Choroid plexus epithelial cell (primary cell): Measurements from ENCODE around the gene IL6R.

ENCODE experiments used
- DNase-seq: peaks from one replicate; pipeline ENCODE4 v3.0.0-alpha.2; 2010; ENCODE audit warnings: low read depth
- H3K4me3 ChIP-seq: 2 replicates; pipeline ENCODE4 v1.5.1; 2011; ENCODE audit warnings: low read depth, mild to moderate bottlenecking, control low read depth, low read length, moderate library complexity
- CTCF ChIP-seq: conservative IDR thresholded peaks from 2 replicates; pipeline ENCODE4 v1.5.1; 2011; ENCODE audit warnings: low read depth, mild to moderate bottlenecking, control low read depth, inconsistent platforms, low read length, moderate library complexity

The IL6R gene

DNA sequence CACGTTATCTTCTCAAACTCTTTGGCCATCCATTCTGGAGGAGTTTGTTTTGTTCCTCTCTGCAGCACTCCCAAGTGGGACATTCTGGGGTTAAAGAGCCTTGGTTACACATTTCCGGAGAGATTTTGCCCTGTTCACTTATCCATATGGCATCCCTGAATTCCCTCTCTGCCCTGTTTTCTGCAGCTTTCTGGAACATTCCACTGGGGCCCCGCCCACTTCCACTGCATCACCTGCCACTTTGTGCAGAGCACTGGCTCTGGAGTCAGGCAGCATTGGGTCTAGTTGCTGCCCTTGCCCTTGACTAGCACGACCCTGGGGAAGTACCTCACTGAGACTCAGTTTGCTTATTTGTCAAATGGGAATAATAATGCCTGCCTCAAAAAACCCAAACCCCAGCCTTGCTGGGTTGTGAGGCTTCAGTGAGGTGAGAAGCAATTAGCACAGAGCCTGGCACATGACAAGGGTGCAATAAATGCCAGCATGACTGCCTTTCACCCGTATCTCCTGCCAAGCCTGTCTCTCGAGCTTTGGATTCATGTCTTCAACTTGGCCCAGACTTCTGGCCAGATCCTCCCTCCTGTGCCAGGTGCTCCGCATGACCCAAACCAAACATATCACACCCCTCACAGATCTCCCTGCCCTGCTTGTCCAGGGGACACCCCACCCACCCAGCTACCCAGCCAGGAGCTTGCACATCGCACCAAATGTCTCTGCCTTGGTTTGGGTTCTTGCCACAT is 38.3 kb downstream of the IL6R start:
- no peak for TF ChIP-seq CTCF
- H3K4me3 ChIP-seq = no peak overlapping the region
- DNase-seq = no peak

- no peak for TF ChIP-seq CTCF
- no peak overlapping the region for H3K4me3 ChIP-seq
- peak; percentile 74 for DNase-seq
These were observed 39.9 kb downstream of the IL6R start for GRCh38 chr1:154445040-154445472.

- peak; percentile 90 for DNase-seq
- H3K4me3 ChIP-seq = no peak overlapping the region
- TF ChIP-seq CTCF = no peak
These were observed 41.1 kb downstream of the IL6R start for GRCh38 chr1:154446292-154446691.

DNA sequence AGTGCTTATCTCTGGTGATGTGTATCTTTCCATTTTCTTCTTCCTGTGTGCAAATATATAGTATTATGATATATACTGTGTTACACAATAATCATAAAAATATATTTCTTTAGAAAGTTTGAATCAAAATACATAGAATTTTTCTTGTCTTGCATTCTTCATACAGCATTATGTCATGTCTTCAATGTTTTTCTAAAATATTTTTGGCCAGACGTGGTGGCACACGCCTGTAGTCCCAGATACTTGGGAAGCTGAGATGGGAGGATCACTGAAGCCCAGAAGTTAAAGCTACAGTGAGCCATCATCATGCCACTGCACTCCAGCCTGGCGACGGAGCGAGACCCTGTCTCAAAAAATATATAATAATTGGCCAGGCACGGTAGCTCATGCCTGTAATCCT is 41.6 kb downstream of the IL6R start:
- TF ChIP-seq CTCF = no peak
- H3K4me3 ChIP-seq = no peak overlapping the region
- DNase-seq = no peak

- TF ChIP-seq CTCF = no peak
- DNase-seq = no peak
- no peak overlapping the region for H3K4me3 ChIP-seq
These were observed 43.2 kb downstream of the IL6R start for GRCh38 chr1:154448331-154448811.

DNA sequence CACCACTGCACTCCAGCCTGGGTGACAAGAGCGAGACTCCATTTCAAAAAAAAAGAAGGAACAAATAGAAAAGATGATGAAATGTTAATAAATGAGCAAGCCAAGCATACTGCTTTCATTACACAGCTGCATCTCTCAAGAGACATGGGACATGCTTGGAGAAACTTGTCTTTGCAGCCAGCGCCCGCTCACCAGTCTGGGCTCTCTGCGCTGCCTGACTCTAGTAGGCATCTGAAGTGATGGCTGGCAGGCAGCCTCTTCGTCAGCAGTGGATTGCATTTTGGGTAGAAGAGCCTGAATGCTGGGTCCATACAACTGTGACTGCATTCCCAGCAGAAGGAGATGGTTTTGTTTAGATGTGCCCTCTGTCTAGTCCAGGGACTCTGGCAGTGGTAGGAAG is 48.0 kb downstream of the IL6R start:
- DNase-seq = no peak
- no peak for TF ChIP-seq CTCF
- H3K4me3 ChIP-seq = no peak overlapping the region
